PC-9 (cell line): ENCODE data around the gene HS3ST2. TPM values are rescaled to one million over a fixed set of nuclear protein-coding genes. Genes with fewer than 3 reads are reported as not detected.

Experiments
- BruUV-seq: library from RNA; stranded (reverse); fragments of 400-500 nt; replicated peaks from 2 replicates; lab custom pipeline; 2021; lab: Mats Ljungman, UMichigan
- CTCF ChIA-PET: fragments of 300-600 bp; sonication (Branson Sonifier 250); formaldehyde crosslinking; loops from one replicate; lab custom pipeline; 2022; ENCODE audit warnings: antibody characterized with exemption; lab: Charles Lee
- POLR2A ChIA-PET: fragments of 300-600 bp; sonication (Branson Sonifier 250); formaldehyde crosslinking; loops from one replicate; lab custom pipeline; 2022; ENCODE audit warnings: antibody characterized with exemption; ENCODE audit not compliant: unreplicated experiment; lab: Charles Lee
- DNase-seq, 2 experiments: peaks; one replicate each; pipeline versions ENCODE4 v3.0.0 to v3.0.0-alpha.2; 2015 to 2022; ENCODE audit warnings: mixed read lengths in 1 of 2
- H2AFZ ChIP-seq: fragments of 200-600 bp; sonication (generic); 2 replicates; pipeline ENCODE4 v1.8.1; 2017; ENCODE audit warnings: antibody characterized with exemption
- H3F3A ChIP-seq: fragments of 200-600 bp; sonication (generic); 2 replicates; pipeline ENCODE4 v1.8.1; 2017; ENCODE audit warnings: antibody characterized with exemption, mild to moderate bottlenecking, low read depth; ENCODE audit not compliant: insufficient read depth
- H3K27ac ChIP-seq: fragments of 200-600 bp; sonication (generic); 2 replicates; pipeline ENCODE4 v1.6.1; 2016; ENCODE audit warnings: mixed run types
- H3K27me3 ChIP-seq: fragments of 200-600 bp; sonication (generic); 2 replicates; pipeline ENCODE4 v1.6.1; 2016; ENCODE audit warnings: low read depth, mixed run types; ENCODE audit not compliant: insufficient read depth
- H3K36me3 ChIP-seq: fragments of 200-600 bp; sonication (generic); 2 replicates; pipeline ENCODE4 v1.6.1; 2016; ENCODE audit warnings: low read depth, mixed run types
- H3K4me1 ChIP-seq: fragments of 200-600 bp; sonication (generic); replicated peaks from 2 replicates; pipeline ENCODE4 v1.6.1; 2016; ENCODE audit warnings: mixed run types; ENCODE audit not compliant: insufficient read depth
- H3K4me2 ChIP-seq: fragments of 200-600 bp; sonication (generic); 2 replicates; pipeline ENCODE4 v1.6.1; 2017; ENCODE audit warnings: mixed run types
- H3K4me3 ChIP-seq: fragments of 200-600 bp; sonication (generic); 2 replicates; pipeline ENCODE4 v1.6.1; 2016; ENCODE audit warnings: mixed run types
- H3K79me2 ChIP-seq: fragments of 200-600 bp; sonication (generic); 2 replicates; pipeline ENCODE4 v1.6.1; 2017; ENCODE audit warnings: low read depth, mixed run types
- H3K9me2 ChIP-seq: fragments of 200-600 bp; sonication (generic); 2 replicates; pipeline ENCODE4 v1.8.1; 2017; ENCODE audit warnings: mild to moderate bottlenecking; ENCODE audit not compliant: insufficient read depth
- H3K9me3 ChIP-seq: fragments of 200-600 bp; sonication (generic); 2 replicates; pipeline ENCODE4 v1.8.1; 2016; ENCODE audit warnings: low read depth; ENCODE audit not compliant: insufficient read depth
- H4K20me1 ChIP-seq: fragments of 200-600 bp; sonication (generic); 2 replicates; pipeline ENCODE4 v1.8.1; 2017; ENCODE audit not compliant: insufficient read depth
- EZH2 ChIP-seq: fragments of 200-600 bp; sonication (generic); IDR thresholded peaks from 2 replicates; pipeline ENCODE4 v1.8.0; 2017; ENCODE audit warnings: antibody characterized with exemption, low read depth
- intact Hi-C: fragments of 100-400 bp; cut with micrococcal nuclease; formaldehyde crosslinking; loops from one replicate; pipeline ENCODE4 v1.10.0; 2022; ENCODE audit not compliant: unreplicated experiment
- total RNA-seq: library from RNA; stranded (reverse); gene quantifications from 2 replicates; pipeline ENCODE4 v1.2.3, GENCODE V29; 2021
- TF ChIP-seq, protein P1 (sequence below): fragments of 200-600 bp; sonication (generic); conservative IDR thresholded peaks from 2 replicates; pipeline ENCODE4 v1.6.1; 2017; ENCODE audit warnings: mixed run types, antibody characterized with exemption, mild to moderate bottlenecking, moderate library complexity

Gene HS3ST2
- total RNA-seq, 1 experiment from 2014 or later: 1.1 TPM

DNA sequence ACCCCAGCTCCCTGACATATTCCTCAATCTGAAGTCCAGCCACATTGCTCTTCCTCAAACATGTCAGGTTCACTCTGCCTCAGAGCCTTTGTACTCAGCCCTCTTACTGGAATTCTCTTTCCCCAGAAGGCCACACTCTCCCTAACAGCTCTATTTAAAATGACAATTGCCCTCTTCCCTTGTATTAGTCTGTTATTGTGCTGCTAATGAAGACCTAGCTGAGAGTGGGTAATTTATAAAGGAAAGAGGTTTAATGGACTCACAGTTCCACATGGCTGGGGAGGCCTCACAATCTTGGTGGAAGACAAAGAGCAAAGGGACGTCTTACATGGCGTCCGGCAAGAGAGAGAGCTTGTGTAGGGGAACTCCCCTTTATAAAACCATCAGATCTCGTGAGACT is 46.0 kb downstream of the HS3ST2 start:
- Histone ChIP-seq H2AFZ (no peak overlapping the region), H3K9me3 (no peaks in the 10 kb centered on the region), H3K4me1 (no peaks in the 10 kb centered on the region), H3K4me2 (no peak overlapping the region), H3F3A (no peaks in the 10 kb centered on the region), H3K27me3 (no peaks in the 10 kb centered on the region; the same call in 1 of the 2 replicates), H3K4me3 (no peak overlapping the region), H3K27ac (no peak overlapping the region), H4K20me1 (no peaks in the 10 kb centered on the region), H3K36me3 (no peaks in the 10 kb centered on the region), H3K9me2 (no peaks in the 10 kb centered on the region), H3K79me2 (no peaks in the 10 kb centered on the region)
- no peak for DNase-seq
- no TSS peak for BruUV-seq
- CTCF ChIA-PET: no interaction called here
- TF ChIP-seq, protein P1, sequence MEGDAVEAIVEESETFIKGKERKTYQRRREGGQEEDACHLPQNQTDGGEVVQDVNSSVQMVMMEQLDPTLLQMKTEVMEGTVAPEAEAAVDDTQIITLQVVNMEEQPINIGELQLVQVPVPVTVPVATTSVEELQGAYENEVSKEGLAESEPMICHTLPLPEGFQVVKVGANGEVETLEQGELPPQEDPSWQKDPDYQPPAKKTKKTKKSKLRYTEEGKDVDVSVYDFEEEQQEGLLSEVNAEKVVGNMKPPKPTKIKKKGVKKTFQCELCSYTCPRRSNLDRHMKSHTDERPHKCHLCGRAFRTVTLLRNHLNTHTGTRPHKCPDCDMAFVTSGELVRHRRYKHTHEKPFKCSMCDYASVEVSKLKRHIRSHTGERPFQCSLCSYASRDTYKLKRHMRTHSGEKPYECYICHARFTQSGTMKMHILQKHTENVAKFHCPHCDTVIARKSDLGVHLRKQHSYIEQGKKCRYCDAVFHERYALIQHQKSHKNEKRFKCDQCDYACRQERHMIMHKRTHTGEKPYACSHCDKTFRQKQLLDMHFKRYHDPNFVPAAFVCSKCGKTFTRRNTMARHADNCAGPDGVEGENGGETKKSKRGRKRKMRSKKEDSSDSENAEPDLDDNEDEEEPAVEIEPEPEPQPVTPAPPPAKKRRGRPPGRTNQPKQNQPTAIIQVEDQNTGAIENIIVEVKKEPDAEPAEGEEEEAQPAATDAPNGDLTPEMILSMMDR: no peak
- no peak for TF ChIP-seq EZH2
- POLR2A ChIA-PET: no interaction called here
- intact Hi-C loops: no loop called here

DNA sequence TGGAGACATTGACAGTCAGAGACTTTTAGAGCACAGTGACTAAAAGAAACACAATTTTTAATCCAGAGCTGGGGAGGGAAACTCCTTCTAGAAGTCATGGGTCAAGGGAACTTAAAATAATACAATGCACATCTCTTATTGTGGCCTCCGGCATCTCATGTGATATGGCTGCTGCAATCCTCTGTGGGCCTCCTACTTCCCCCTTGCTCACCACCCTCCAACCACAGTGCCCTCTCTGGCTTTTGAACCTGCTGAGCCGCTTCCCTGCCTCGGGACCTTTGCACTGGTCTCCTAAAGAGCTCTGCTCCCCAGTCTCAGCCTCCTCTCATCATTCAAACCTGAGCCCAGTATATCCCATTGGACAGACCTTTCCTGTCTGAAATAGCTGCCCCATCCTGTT is 47.6 kb downstream of the HS3ST2 start:
- CTCF ChIA-PET: no interaction called here
- POLR2A ChIA-PET: no interaction called here

DNA sequence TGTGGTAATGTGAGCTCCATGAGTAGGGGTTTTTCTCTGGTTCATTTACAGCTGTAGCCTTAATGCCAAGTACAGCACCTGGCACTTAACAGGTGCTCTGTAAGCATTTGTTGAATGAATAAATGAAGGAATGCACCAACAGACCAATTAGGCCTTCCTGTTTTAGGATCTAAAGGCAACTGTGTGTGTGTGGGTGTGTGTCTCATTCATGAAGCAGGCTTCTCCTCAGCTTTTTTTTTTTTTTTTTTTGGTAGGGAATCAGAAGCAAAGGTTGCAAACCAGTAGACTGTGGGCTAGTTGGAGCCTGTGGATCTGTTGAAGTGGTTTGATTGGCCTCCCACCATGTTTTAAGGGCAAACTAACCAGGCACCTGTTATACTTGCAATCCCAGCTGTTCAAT is 48.1 kb downstream of the HS3ST2 start:
- Histone ChIP-seq H3K9me3 (no peaks in the 10 kb centered on the region), H3K4me1 (no peaks in the 10 kb centered on the region), H3F3A (no peaks in the 10 kb centered on the region), H3K36me3 (no peaks in the 10 kb centered on the region), H3K4me3 (no peak overlapping the region), H3K27ac (no peak overlapping the region), H3K79me2 (no peaks in the 10 kb centered on the region), H3K27me3 (no peaks in the 10 kb centered on the region; the same call in 1 of the 2 replicates), H3K9me2 (no peaks in the 10 kb centered on the region), H3K4me2 (no peak overlapping the region), H2AFZ (no peak overlapping the region), H4K20me1 (no peaks in the 10 kb centered on the region)
- TF ChIP-seq, protein P1: no peak
- no peak for TF ChIP-seq EZH2
- intact Hi-C loops: no loop called here
- no peak for DNase-seq
- ChIA-PET CTCF (no interaction called here), POLR2A (no interaction called here)
- BruUV-seq: no TSS peak

More for the DNA sequence above, 47.6 kb downstream of the HS3ST2 start:
- no peak overlapping the region for H3K27ac ChIP-seq
- no peak overlapping the region for H2AFZ ChIP-seq
- intact Hi-C loops: no loop called here
- H3K4me3 ChIP-seq: no peak overlapping the region
- H3K4me2 ChIP-seq: no peak overlapping the region
- H3K9me2 ChIP-seq: no peaks in the 10 kb centered on the region
- no peaks in the 10 kb centered on the region; the same call in 1 of the 2 replicates for H3K27me3 ChIP-seq
- H3K79me2 ChIP-seq: no peaks in the 10 kb centered on the region
- no peaks in the 10 kb centered on the region for H3K4me1 ChIP-seq
- no peaks in the 10 kb centered on the region for H3F3A ChIP-seq
- no peaks in the 10 kb centered on the region for H3K36me3 ChIP-seq
- TF ChIP-seq EZH2: no peak
- TF ChIP-seq, protein P1: no peak
- BruUV-seq: no TSS peak
- H3K9me3 ChIP-seq: no peaks in the 10 kb centered on the region
- H4K20me1 ChIP-seq: no peaks in the 10 kb centered on the region
- DNase-seq: no peak
